ENCODE data around the gene ADAP1.

Gene ADAP1

DNA sequence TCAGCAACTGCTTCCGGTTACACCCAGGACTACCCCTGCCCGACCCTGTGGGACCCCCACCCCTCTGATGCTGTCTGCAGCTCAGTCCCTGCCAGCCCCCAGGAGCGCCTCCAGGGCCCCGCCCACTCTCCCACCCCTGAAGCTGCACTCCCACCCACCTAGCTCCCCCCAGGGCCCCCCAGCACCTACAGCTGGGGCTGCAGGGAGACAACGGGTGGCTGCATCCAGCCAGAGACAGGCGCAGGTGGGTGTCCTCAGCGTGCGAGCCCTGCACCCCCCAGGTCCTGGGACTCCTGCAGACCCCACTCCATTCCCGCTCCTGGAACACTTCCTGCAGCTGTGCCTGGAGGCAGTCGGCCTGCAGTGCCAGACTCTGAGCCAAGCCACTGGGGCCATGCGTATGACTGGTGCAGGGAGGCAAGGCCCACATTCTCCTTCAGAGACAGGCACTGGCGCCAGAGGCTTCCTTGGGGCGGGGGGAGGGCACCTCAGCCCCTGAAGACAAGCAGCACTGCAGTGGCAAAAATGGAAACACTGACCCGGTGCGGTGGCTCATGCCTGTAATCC lies 34.6 kb upstream of the ADAP1 start:
- DNase-seq (ENCODE audit: low read depth) = no peak

DNA sequence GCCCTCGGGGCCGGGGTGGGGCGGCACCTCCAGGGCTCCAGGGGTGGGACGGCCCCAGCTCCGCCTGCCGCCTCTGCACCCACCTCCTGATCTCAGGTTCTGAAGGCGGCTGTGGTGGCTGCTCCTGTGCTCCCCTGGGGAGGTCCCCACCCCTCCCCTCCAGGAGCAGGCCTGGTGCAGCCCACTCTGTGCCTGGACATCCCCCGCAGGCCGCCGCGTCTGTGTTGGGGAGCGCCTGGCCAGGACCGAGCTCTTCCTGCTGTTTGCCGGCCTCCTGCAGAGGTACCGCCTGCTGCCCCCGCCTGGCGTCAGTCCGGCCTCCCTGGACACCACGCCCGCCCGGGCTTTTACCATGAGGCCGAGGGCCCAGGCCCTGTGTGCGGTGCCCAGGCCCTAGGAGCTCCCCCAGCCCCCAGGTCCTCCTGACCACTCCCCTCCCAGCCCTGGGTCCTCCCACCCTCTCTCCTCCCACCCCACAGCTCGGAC lies 34.0 kb upstream of the ADAP1 start:
- no peak for DNase-seq (ENCODE audit: low read depth)

DNA sequence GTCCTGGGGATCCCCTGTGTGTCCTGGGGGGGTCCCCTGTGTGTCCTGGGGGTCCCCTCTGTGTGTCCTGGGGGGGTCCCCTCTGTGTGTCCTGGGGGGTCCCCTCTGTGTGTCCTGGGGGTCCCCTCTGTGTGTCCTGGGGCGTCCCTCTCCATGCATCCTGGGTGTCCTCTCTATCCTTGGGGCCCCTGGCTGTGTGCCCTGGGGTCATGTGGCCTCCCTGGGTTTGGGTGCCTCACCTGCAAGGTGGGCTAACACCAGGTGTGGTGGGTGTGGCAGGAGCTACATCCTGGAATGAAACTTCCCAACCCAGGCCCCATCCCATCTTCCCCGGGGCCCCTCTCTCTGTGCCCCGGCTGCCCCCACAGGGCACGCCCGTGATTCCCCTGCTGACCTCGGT lies 33.4 kb upstream of the ADAP1 start:
- no peak for DNase-seq (ENCODE audit: low read depth)

DNA sequence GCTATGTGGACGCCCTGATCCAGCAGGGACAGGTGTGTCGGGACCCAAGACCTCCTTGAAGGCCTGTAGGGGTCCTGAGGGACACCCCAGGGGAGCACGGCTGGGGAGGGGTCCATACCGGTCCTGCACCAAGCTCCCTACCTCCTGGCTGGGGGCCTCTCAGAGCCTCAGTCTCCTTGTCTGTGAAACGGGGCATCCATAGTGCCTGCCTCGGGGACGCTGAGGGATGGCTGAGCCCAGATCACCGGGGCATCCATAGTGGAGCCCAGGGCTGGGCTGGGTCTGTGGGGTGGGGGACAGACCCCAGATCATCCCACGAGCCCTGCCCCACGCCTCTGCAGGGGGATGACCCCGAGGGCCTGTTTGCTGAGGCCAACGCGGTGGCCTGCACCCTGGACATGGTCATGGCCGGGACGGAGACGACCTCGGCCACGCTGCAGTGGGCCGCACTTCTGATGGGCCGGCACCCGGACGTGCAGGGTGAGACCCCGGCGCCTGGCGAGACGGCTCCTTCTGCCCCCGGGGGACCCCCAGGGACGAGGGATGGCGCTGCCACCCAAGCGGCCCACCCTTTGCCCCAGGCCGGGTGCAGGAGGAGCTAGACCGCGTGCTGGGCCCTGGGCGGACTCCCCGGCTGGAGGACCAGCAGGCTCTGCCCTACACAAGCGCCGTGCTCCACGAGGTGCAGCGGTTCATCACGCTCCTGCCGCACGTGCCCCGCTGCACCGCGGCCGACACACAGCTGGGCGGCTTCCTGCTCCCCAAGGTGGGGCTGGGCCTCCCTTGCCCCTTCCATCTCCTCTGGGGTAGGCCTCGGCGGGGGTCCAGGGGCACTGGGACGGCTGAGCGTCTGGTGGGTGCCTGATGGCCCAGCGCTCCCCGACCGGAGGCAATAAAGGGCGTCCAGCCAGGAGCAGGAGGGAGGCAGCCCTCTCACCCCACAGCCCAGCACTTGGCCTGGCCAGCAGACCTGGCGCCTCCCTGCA lies 32.6 kb upstream of the ADAP1 start:
- no peak for DNase-seq (ENCODE audit: low read depth)

DNA sequence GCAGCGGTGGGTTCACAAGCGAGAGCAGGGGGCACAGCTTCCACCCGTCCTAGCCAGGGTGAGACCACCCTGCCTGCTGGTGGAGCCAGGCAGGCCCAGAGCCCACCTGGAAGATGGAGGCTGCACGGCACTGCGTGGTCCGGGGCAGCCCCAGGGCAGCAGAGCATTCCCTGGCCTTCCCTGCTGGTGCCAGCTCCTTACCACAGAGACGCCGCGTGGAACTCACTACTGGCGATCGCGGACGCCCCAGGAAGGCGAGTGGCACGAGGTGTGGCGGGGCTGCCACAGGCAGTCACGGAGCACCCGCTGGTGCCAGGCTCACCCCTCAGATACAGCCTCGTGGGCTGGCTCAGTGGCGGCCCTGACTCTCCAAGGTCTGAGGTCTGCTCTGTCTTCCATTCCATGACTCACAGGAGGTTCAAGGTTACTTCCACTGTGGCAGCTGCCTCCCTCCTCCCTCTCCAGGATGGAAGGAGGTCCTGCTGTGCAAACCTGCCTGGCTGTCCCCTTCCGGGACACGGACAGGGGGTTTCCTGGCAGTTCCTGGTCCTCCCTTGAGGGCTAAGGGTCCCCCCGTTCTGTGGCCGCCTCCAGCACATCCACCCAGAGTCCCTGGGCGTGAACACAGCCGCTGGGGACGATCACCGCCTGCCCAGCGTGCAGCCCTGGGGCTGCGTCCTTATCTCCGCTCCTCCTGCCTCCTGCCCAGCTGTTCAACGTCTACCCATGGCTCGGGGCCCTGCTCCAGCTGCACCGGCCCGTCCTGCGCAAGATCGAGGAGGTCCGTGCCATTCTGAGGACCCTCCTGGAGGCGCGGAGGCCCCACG lies 31.6 kb upstream of the ADAP1 start:
- DNase-seq (ENCODE audit: low read depth) = no peak

DNA sequence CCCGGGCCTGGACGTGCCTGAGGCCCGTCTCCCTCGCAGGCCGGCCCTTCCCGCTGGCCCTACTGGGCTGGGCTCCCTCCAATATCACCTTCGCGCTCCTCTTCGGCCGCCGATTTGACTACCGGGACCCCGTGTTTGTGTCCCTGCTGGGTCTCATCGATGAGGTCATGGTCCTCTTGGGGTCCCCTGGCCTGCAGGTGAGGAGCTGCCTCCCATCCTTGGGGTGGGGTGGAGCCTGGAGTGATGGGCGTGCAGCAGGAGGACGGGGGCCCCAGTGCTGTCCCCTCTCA lies 30.6 kb upstream of the ADAP1 start:
- no peak for DNase-seq (ENCODE audit: low read depth)

DNA sequence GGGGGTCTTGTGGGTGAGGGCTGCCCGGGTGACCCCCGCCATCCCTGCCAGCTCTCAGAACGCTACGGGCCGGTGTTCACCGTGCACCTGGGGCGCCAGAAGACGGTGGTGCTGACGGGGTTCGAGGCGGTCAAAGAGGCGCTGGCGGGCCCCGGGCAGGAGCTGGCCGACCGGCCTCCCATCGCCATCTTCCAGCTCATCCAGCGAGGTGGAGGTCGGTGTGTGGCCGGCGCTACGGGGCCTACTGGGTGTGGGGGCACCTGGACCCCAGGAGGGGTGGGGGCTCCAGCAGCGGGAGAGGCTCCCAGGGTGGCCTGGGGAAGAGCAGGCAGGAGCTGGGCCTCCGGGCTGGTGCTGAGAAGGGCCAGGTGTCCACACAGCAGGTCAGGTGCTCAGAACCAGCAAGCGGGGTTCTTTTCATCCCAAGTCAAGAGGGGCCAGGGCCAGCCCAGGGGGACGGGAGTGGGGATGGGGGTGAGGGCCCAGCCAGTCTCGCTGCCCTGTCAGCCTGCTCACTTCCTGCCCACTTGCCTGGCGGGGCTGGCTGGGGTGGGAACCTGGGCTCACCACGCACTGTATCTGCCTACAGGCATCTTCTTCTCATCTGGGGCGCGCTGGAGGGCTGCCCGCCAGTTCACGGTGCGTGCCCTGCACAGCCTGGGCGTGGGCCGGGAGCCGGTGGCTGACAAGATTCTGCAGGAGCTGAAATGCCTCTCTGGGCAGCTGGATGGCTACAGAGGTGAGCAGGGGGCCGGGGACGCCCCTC lies 30.1 kb upstream of the ADAP1 start:
- DNase-seq (ENCODE audit: low read depth) = no peak

DNA sequence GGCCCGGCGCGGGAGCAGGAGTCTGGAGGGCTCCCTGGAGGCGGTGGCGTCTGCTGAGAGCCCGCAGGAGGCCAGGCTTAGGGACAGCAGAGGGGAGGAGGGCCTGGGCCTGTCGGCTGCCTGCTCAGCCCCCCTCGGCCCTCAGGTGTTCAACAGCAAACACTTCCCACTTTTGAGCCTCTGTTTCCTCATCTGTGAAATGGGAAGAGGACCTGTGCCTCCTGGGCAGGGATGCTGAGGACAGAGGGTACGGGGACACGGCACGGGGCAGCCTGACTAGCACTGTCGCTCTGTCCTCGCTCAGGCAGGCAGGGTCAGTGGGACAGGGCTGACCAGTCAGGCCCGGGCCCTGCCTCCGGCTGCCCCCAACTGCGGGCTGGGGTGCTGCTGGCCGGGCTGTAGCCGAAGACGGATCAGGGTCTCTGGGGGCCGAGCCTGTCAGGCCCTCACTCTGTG lies 29.2 kb upstream of the ADAP1 start:
- DNase-seq (ENCODE audit: low read depth) = no peak

DNA sequence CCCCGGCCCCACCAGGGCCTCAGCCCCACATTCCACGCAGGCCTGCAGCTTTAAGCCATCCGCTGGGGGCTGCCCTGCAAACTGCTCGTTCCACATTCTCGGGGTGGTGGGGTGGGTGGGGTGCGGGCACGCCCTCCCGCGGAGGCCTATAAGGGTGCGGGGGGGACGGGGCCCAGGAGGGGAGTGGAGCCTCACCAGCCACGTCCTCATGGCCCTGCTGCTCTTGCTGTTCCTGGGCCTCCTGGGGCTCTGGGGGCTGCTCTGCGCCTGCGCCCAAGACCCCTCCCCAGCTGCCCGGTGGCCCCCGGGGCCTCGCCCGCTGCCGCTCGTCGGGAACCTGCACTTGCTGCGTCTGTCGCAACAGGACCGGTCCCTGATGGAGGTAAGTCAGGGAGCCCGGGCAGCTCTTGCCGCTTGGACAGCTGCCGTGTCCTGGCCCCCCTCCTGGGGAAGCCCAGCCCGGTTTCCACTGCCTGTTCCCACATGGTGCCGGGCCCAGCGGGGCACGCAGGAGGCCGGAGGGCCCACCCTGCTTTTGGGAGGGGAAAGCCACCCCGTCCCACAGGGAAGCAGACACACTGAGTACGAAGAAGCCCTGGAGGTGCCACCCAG lies 28.6 kb upstream of the ADAP1 start, which contains the start of gene CYP2W1:
Gene CYP2W1 (plus strand): TSS at position 178 of the 612 bp plus-strand sequence. CDS start 31 bp downstream, at position 209.
- DNase-seq (ENCODE audit: low read depth) = no peak

DNA sequence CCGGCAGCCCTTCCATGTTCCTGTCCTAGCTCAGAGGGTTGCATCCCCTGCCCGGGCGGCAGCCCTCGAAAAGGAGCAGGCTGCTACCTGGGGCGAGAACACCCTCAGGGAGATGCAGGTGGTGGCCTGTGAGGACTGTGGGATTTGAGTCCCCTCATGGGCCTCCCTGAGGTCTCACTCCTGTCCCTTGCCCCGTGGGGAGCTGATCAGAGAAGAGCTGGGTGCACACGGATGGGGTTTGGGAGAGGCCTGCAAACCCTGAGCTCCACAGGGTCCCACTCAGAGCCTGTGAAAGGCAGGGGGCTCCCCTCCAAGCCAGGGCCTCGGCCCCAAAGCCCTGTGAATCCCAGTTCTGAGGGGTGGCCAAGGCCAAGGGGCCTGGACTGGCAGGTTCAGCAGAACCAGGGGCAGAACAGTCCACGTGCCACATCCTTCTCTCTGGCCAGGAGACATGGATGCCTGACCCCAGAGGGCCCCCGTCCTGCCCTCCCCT lies 28.1 kb upstream of the ADAP1 start:
- DNase-seq (ENCODE audit: low read depth) = no peak

DNA sequence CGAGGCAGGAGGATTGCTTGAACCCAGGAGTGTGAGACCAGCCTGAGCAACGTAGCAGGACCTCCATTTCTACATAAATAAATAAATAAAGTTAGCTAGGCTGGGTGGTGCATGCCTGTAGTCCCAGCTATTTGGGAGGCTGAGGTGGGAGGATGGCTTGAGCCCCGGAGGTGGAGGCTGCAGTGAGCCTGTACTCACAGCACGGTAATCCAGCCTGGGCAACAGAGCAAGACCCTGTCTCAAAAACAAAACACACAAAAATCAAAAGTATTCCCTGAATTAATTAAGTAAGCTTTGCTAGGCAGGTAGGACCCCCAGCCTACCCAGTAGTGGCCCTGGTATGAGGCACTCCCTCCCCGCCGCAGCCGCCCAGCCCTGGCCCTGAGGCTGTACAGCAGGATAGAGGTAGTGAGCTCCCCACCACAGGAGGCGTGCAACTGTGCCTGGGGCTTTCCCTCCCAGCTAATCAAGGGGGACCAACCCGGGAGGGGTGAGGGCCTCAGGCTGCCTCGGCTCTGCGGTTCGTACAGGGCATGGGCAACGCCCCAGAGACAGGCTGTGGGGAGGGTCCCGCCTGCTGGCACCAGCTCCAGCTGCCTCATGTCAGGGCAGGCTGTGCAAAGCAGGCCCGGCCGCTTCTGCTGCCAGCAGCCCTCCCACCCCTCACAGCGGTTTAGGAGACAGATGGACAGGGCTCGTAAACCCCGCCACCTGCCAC lies 27.5 kb upstream of the ADAP1 start:
- DNase-seq (ENCODE audit: low read depth) = no peak

DNA sequence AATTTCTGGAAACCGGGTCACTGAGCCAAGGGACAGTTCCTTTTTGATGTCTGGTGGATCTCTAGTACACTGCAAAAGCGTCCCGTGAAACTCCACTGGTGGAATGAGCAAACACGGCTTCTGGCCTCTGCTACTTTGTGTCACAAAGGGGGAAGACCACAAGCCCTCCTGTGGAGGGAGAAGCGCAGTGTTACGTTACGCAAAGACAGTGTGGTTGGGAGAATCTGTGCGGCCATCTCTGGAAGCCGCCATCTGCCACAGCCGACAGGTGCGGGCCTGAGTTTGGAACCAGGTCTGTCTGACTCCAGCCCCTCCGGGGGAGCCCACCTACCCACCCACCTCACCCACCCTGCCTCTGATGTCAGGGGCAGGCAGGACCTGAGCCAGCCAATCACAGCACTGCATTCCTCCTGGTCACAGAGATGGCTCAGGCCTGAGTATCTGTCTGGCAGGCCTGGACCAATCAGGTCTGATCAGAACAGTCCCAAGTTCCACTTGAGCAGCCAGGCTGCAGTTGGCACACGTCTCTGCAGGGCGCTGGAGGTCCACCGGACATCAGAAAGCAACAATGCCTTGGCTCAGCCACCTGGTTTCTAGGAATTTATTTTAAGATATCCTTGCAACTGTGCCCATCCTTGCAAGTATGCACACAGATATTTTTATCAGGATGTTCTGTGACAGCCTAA lies 25.5 kb upstream of the ADAP1 start:
- DNase-seq (ENCODE audit: low read depth) = no peak

DNA sequence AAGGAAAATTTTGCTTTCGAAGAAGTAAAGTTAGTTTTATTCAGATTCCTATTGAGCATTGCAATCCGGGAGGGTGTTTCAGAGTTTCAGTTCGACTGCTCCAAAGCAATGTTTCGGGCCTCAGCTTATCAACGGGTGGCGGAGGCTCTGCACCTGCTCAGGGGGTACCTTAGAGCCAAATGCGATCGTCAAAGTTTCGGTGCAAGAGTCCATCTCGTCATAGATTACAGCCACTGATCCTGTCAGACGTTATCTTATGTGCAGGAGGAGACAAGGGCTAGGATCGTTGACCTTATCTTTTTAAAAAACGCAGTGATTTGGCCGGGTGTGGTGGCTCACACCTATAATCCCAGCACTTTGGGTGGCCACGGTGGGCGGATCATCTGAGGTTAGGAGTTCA lies 24.7 kb upstream of the ADAP1 start:
- no peak for DNase-seq (ENCODE audit: low read depth)

DNA sequence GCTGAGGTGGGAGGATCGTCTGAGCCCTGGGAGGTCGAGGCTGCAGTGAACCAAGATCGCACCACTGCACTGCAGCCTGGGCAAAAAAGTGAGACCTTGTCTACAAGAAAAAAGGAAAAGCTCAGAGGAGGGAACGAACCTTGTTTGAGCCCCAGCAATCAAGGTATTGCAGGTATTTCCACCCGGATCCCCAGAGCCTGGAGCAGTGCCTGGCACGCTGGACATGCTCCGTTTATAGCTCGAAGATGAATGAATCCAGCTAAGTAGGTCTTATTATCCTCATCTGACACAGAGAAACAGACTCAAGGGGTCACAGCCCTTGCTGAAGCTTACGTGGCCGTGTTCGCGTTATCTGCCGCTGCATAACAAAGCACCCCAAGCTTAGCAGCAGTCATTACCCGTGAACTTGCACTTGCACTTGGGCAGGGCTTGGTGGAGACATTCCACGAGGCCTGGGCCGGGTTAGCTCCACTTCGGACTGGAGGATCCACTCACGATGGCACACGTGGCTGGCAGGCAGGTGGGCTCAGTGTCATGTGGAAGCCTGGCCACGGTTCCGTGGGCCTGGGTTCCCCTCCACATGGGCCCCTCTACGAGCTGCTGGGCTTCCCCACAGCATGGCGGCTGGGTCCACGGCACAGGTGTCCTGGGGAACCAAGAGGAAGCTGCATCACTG lies 24.1 kb upstream of the ADAP1 start:
- no peak for DNase-seq (ENCODE audit: low read depth)

DNA sequence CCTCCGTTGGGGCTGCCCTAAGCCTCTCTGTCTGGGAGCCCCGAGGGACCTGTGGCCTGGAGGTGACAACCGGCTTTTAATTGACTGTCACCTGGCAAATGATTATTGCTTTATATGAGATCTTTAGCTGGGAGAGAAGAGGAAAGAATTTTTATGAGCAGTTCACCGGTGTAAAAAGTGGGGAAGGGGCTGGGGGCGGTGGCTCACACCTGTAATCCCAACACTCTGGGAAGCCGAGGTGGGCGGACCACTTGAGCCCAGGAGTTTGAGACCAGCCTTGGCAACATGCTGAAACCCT lies 23.5 kb upstream of the ADAP1 start:
- no peak for DNase-seq (ENCODE audit: low read depth)

DNA sequence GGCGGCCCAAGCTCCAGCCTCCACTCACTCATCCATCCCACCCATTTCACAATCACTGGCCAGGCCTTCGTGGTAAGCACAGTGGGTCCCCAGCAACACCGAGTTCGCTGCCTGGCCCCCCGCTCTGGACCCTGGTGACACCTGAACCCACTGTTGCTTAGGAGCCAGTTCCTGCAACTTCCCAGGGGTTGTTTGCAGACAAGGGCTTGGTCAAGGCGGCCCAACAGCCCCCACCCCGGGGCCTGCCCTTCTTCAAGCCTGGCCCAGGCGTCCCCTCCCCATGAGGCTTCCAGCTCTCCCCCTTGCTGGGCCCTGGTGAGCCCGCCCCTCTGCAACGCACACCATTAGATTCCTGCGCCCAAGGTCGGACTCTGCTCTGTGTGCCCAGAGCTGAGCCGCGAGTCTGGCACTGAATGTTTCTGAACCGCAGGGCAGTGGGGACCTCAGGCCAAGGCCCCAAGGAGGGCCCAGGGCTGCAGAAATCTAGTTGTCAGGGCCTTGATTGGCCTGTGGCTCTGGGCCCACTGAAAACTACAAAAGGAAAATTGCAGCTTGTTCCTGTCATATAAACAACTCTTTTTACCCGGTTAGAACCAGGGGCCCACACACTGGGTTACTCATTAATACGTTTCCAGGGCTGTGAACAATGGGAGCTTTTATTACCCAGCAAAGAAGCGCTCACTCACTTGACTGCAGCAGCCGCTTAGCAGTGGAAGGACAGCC lies 23.0 kb upstream of the ADAP1 start:
- no peak for DNase-seq (ENCODE audit: low read depth)

DNA sequence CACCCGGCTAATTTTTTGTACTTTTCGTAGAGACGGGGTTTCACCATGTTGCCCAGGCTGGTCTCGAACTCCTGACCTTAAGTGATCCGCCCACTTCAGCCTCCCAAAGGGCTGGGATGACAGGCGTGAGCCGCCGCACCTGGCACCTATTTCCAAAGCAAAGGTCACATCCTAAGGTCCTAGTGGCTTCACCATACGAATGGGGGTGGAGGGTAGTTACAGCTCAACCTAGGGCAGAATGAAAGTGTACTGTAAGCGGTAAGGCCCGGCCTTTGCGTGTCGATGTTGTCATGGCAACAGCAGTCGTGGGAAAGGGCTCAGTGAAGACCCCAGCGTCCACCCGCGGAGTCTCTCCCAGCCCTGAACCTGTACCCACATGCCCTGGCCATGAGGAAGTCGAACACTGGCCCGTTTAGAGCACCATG lies 22.4 kb upstream of the ADAP1 start:
- DNase-seq (ENCODE audit: low read depth) = no peak

DNA sequence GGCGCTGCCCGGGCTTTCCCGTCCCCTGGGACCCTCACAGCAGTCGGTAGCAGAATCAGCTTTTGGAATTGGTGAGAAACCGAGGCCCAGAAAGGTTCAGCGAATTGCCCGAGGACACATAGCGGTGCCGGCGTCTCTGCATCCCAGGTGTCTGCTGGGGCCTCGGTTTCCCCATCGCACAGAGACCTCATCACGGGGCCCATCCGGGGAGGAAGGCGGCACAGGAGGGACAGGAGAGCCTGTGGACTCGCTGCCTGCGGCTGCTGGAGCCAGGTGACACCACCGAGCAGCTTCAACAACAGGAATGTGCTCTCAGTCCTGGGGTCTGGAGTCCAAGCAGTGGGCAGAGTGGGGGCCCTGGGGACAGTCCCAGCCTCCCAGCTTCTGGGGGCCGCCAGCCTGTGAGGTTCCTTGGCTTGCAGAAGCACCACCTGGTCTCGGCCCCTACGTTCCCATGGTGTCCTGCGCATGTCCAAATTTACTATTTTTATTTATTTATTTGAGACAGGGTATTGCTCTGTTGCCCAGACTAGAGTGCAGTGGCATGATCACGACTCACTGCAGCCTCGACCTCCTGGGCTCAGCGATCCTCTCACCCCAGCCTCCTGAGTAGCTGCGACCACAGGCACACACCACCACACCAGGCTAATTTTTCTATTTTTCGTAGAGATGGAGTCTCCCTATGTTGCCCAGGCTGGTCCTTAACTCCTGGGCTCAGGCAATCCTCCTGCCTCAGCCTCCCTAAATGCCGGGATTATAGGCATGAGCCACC lies 21.4 kb upstream of the ADAP1 start:
- no peak for DNase-seq (ENCODE audit: low read depth)
